Tibial artery (tissue), 4 donors: ENCODE measurements around the gene COMMD1.

Experiments used
- DNase-seq, 2 donors: peaks; one replicate each; pipeline ENCODE4 v3.0.0-alpha.2; 2019
- H3K27ac ChIP-seq, 2 donors: fragments of 200-600 bp; sonication (generic) in 1 of 2; 1 replicate in 1 of 2; 2 replicates in 1 of 2; pipeline ENCODE4 v1.5.1; 2018 to 2019; ENCODE audit warnings: mild to moderate bottlenecking in 1 of 2
- H3K27me3 ChIP-seq, 2 donors: fragments of 200-600 bp; sonication (generic) in 1 of 2; one replicate each; pipeline versions ENCODE4 v1.5.1 to v1.6.0; 2016 to 2019
- H3K36me3 ChIP-seq, 3 donors: fragments of 200-600 bp; sonication (generic) in 2 of 3; one replicate each; pipeline ENCODE4 v1.5.1; 2016 to 2019; ENCODE audit warnings: mild to moderate bottlenecking in 2 of 3
- H3K4me1 ChIP-seq, 4 donors: fragments of 200-600 bp; sonication (generic) in 2 of 4; 1 replicate in 3 of 4; 2 replicates in 1 of 4; pipeline ENCODE4 v1.5.1; 2016 to 2019
- H3K4me3 ChIP-seq, 2 donors: fragments of 200-600 bp; sonication (generic) in 1 of 2; 1 replicate in 1 of 2; 2 replicates in 1 of 2; pipeline ENCODE4 v1.5.1; 2018 to 2019; ENCODE audit warnings: mild to moderate bottlenecking in 2 of 2
- H3K9me3 ChIP-seq, 3 donors: fragments of 200-600 bp; sonication (generic) in 1 of 3; one replicate each; pipeline ENCODE4 v1.5.1; 2016 to 2019
- CTCF ChIP-seq, 2 experiments: fragments of 200-600 bp in 1 of 2; fragments of 450-650 bp in 1 of 2; IDR thresholded peaks; one replicate each; pipeline ENCODE4 v1.5.1; 2017 to 2019; ENCODE audit warnings: antibody characterized with exemption in 2 of 2, mild to moderate bottlenecking in 1 of 2, moderate library complexity in 1 of 2
- intact Hi-C: fragments of 100-400 bp; cut with DNase I; formaldehyde crosslinking; loops from one replicate; pipeline ENCODE4 v1.15.0; 2023; ENCODE audit warnings: low total_unique reads

Gene COMMD1

GRCh38 chr2:62091471-62091870, 186.0 kb downstream of the COMMD1 start:
- Histone ChIP-seq H3K27ac (no peak overlapping the region), H3K4me1 (peaks cover 0 to 15% (median 5%) of the 10 kb centered on the region in 4 donors), H3K27me3 (no peaks in the 10 kb centered on the region), H3K4me3 (no peak overlapping the region), H3K36me3 (no peaks in the 10 kb centered on the region), H3K9me3 (no peaks in the 10 kb centered on the region)
- DNase-seq, result no peak
- TF ChIP-seq CTCF (IDR thresholded peaks at IDR 0.05), result no peak
- intact Hi-C loops, result no loop called here

GRCh38 chr2:62099050-62099449, 193.6 kb downstream of the COMMD1 start:
- H3K4me1 ChIP-seq, result no peaks in the 10 kb centered on the region
- H3K36me3 ChIP-seq, result no peaks in the 10 kb centered on the region
- no peaks in the 10 kb centered on the region for H3K9me3 ChIP-seq
- intact Hi-C loops, result no loop called here
- H3K27ac ChIP-seq, result no peak overlapping the region
- no peak overlapping the region for H3K4me3 ChIP-seq
- no peak for DNase-seq
- H3K27me3 ChIP-seq, result no peaks in the 10 kb centered on the region
- TF ChIP-seq CTCF (IDR thresholded peaks at IDR 0.05), result no peak

- Histone ChIP-seq H3K4me3 (no peak overlapping the region), H3K9me3 (no peaks in the 10 kb centered on the region), H3K36me3 (no peaks in the 10 kb centered on the region), H3K27ac (no peak overlapping the region), H3K4me1 (no peaks in the 10 kb centered on the region), H3K27me3 (no peaks in the 10 kb centered on the region)
- TF ChIP-seq CTCF (IDR thresholded peaks at IDR 0.05), result no peak
- intact Hi-C loops, result no loop called here
- no peak for DNase-seq
Measured at GRCh38 chr2:62099523-62100175, 194.2 kb downstream of the COMMD1 start.

- no peak for TF ChIP-seq CTCF (IDR thresholded peaks at IDR 0.05)
- intact Hi-C loops, result no loop called here
Measured at GRCh38 chr2:62101886-62102285, 196.4 kb downstream of the COMMD1 start.

GRCh38 chr2:62102402-62102920, 197.0 kb downstream of the COMMD1 start:
- no peak for DNase-seq
- H3K9me3 ChIP-seq, result no peaks in the 10 kb centered on the region
- H3K27me3 ChIP-seq, result no peaks in the 10 kb centered on the region
- no peak for TF ChIP-seq CTCF (IDR thresholded peaks at IDR 0.05)
- intact Hi-C loops, result no loop called here
- no peak overlapping the region for H3K4me3 ChIP-seq
- H3K27ac ChIP-seq, result no peak overlapping the region
- no peaks in the 10 kb centered on the region for H3K36me3 ChIP-seq
- H3K4me1 ChIP-seq, result no peaks in the 10 kb centered on the region

More at GRCh38 chr2:62101886-62102285, 196.4 kb downstream of the COMMD1 start:
- Histone ChIP-seq H3K27me3 (no peaks in the 10 kb centered on the region), H3K27ac (no peak overlapping the region), H3K9me3 (no peaks in the 10 kb centered on the region), H3K36me3 (no peaks in the 10 kb centered on the region), H3K4me1 (no peaks in the 10 kb centered on the region), H3K4me3 (no peak overlapping the region)
- no peak for DNase-seq
